Heart right ventricle (tissue), 16 donors: ENCODE results near the gene ADGRG7. TPM values are rescaled to one million over a fixed set of nuclear protein-coding genes. Genes with fewer than 3 reads are reported as not detected.

Experiments used
- ATAC-seq, 8 donors: fragments of 200-7000 bp; cut with Tn5 transposase; one replicate each; pipeline ENCODE4 v1.9.1; 2020; ENCODE audit warnings: mild to moderate bottlenecking in 8 of 8, moderate library complexity in 8 of 8, moderate number of reproducible peaks in 1 of 8
- DNase-seq, 2 donors: peaks; one replicate each; pipeline ENCODE4 v3.0.0-alpha.2; 2020
- H3K27ac ChIP-seq, 10 donors: fragments of 200-600 bp; sonication (generic) in 2 of 10; one replicate each; pipeline versions ENCODE4 v1.5.0 to v1.8.0; 2020 to 2022; ENCODE audit warnings: mild to moderate bottlenecking in 3 of 10
- H3K27me3 ChIP-seq, 7 donors: fragments of 200-600 bp; one replicate each; pipeline ENCODE4 v1.8.0; 2021 to 2022; ENCODE audit warnings: mild to moderate bottlenecking in 2 of 7
- H3K36me3 ChIP-seq, 9 donors: fragments of 200-600 bp; sonication (generic) in 1 of 9; one replicate each; pipeline versions ENCODE4 v1.5.0 to v1.8.0; 2020 to 2022; ENCODE audit warnings: mild to moderate bottlenecking in 2 of 9
- H3K4me1 ChIP-seq, 9 donors: fragments of 200-600 bp; sonication (generic) in 1 of 9; one replicate each; pipeline versions ENCODE4 v1.5.0 to v1.8.0; 2020 to 2022; ENCODE audit warnings: mild to moderate bottlenecking in 4 of 9
- H3K4me3 ChIP-seq, 10 donors: fragments of 200-600 bp; sonication (generic) in 2 of 10; one replicate each; pipeline versions ENCODE4 v1.5.0 to v1.8.0; 2020 to 2022; ENCODE audit warnings: mild to moderate bottlenecking in 7 of 10, moderate library complexity in 2 of 10
- H3K9me3 ChIP-seq, 11 donors: fragments of 200-600 bp in 10 of 11; sonication (generic) in 2 of 11; one replicate each; pipeline versions ENCODE4 v1.5.0 to v1.8.0; 2013 to 2022; ENCODE audit warnings: mild to moderate bottlenecking in 2 of 11, control low read depth in 1 of 11, moderate library complexity in 1 of 11
- CTCF ChIP-seq, 9 donors: fragments of 200-600 bp; sonication (generic) in 2 of 9; IDR thresholded peaks; one replicate each; pipeline versions ENCODE4 v1.5.0 to v1.8.0; 2021 to 2022; ENCODE audit warnings: antibody characterized with exemption in 9 of 9, mild to moderate bottlenecking in 5 of 9, moderate library complexity in 1 of 9
- WGBS, 2 donors: extraction: QIAGEN DNeasy Blood & Tissue Kit; methylation state at CpG; one replicate each; pipeline ENCODE4 v1.1.7; 2013; ENCODE audit warnings: inconsistent platforms in 1 of 2; 5-methylcytosine and 5-hydroxymethylcytosine counted together
- intact Hi-C, 10 donors: fragments of 100-400 bp; cut with DNase I; formaldehyde crosslinking; loops; one replicate each; pipeline versions ENCODE4 v1.11.1 to v1.14.2; 2022
- polyA plus RNA-seq, 2 donors: library from polyadenylated mRNA; stranded (reverse); fragments of 200-250 nt; gene quantifications; one replicate each; pipeline ENCODE4 v1.2.3, GENCODE V29; 2013
- total RNA-seq, 10 donors: library from RNA; stranded (reverse); fragmentation: NEBNext Ultra II Directional in 3 of 10; extraction: Animal tissue kit (Norgen Biotek cat#: 25700) in 3 of 10; gene quantifications; one replicate each; pipeline versions ENCODE4 v1.2.1 to v1.2.4, GENCODE V29; 2021 to 2023
- donor health status: Arrhythmogenic right ventricular cardiomyopathy.
- donor health status: ischemic (EF 13 %, LVEDD 7.1; RV severe dilation, severe dysfunction).
- donor health status: healthy with polysubstance abuse.
- donor health status: DM: no; HTN: yes; CAD: no.
- donor health status: DM: no; HTN: no; CAD: no.
- donor health status: ischemic (EF 25% LVEDD 6.9; RV normal size, moderate dysfunction).
- donor health status: ischemic (EF 25% LVEDD 5.7; RV mildly dilated, moderate dysfunction).
- donor health status: healthy.
- donor health status: DM: yes; HTN: yes; CAD: no.
- donor health status: Ischemic cardiomyopathy.
- donor health status: ischemic (EF 35%, LVEDD 5.7; RV mildly dilated, moderate dysfunction).
- donor health status: nonischemic (EF 11% LVEDD 7.7; RV severe dilation, severe dysfunction).
- donor health status: DM: yes; HTN: yes; CAD: no.
- donor health status: PGD.
- donor health status: ischemic (EF 29% LVEDD 5.4; RV normal size, mild dysfunction).
- donor health status: nonischemic (EF 23%, LVEDD 6.1; RV moderate dilation, normal function).

ADGRG7 gene
- total and polyA plus RNA-seq, 12 donors, result 0.30 TPM; not detected in 11

GRCh38 chr3:100700708-100701107 lies 91.3 kb downstream of the ADGRG7 start:
- no peaks in the 10 kb centered on the region for H3K9me3 ChIP-seq
- ATAC-seq (no peak), DNase-seq (no peak)
- WGBS, 2 donors, result 86 to 89% methylated on average over 5 of the region's 5 CpGs
- H3K27ac ChIP-seq, result no peak overlapping the region
- H3K36me3 ChIP-seq, result no peaks in the 10 kb centered on the region
- no peak overlapping the region for H3K4me3 ChIP-seq
- intact Hi-C loops, result no loop called here
- H3K4me1 ChIP-seq, result no peaks in the 10 kb centered on the region
- peaks cover 0 to 28% (median 23%) of the 10 kb centered on the region in 7 donors for H3K27me3 ChIP-seq
- no peak for TF ChIP-seq CTCF (IDR thresholded peaks at IDR 0.05)

GRCh38 chr3:100702082-100702979 lies 92.9 kb downstream of the ADGRG7 start:
- intact Hi-C loops, result no loop called here

GRCh38 chr3:100702980-100703345 lies 93.6 kb downstream of the ADGRG7 start:
- DNase-seq (no peak), ATAC-seq (no peak)
- Histone ChIP-seq H3K9me3 (no peaks in the 10 kb centered on the region), H3K36me3 (no peaks in the 10 kb centered on the region), H3K27ac (no peak overlapping the region), H3K4me1 (no peaks in the 10 kb centered on the region), H3K27me3 (peaks cover 0 to 32% (median 18%) of the 10 kb centered on the region in 7 donors), H3K4me3 (no peak overlapping the region)
- intact Hi-C loops, result no loop called here
- TF ChIP-seq CTCF (IDR thresholded peaks at IDR 0.05), result no peak
- WGBS, 2 donors, result 70 to 75% methylated on average over 5 of the region's 5 CpGs

More at GRCh38 chr3:100702082-100702979, 92.9 kb downstream of the ADGRG7 start:
- DNase-seq, result no peak
- Histone ChIP-seq H3K4me1 (no peaks in the 10 kb centered on the region), H3K36me3 (no peaks in the 10 kb centered on the region), H3K27ac (no peak overlapping the region), H3K4me3 (no peak overlapping the region), H3K9me3 (no peaks in the 10 kb centered on the region), H3K27me3 (peaks cover 0 to 35% (median 18%) of the 10 kb centered on the region in 7 donors)
- 73 to 77% methylated on average over 4 of the region's 4 CpGs for WGBS, 2 donors
- no peak for ATAC-seq
- no peak for TF ChIP-seq CTCF (IDR thresholded peaks at IDR 0.05)

GRCh38 chr3:100703865-100704264 lies 94.5 kb downstream of the ADGRG7 start:
- intact Hi-C loops, result no loop called here
- TF ChIP-seq CTCF (IDR thresholded peaks at IDR 0.05), result no peak
- peaks cover 0 to 30% (median 18%) of the 10 kb centered on the region in 7 donors for H3K27me3 ChIP-seq
- DNase-seq, result no peak
- no peak for ATAC-seq
- WGBS, 2 donors, result 76 to 81% methylated on average over 4 of the region's 4 CpGs
- peaks cover 0 to 5% (median 0%) of the 10 kb centered on the region in 9 donors for H3K4me1 ChIP-seq
- H3K9me3 ChIP-seq, result no peaks in the 10 kb centered on the region
- no peaks in the 10 kb centered on the region for H3K36me3 ChIP-seq
- H3K4me3 ChIP-seq, result no peak overlapping the region
- no peak overlapping the region for H3K27ac ChIP-seq
